KG1 (cell line): Measurements from ENCODE around the gene MPIG6B.

ENCODE experiments used
- DNase-seq: peaks from one replicate; lab custom pipeline; 2025; lab: John Stamatoyannopoulos, UW

The MPIG6B gene

GRCh38 chr6:31737991-31738979 is 15.1 kb downstream of the MPIG6B start:
- peak; percentile 89 for DNase-seq

DNA sequence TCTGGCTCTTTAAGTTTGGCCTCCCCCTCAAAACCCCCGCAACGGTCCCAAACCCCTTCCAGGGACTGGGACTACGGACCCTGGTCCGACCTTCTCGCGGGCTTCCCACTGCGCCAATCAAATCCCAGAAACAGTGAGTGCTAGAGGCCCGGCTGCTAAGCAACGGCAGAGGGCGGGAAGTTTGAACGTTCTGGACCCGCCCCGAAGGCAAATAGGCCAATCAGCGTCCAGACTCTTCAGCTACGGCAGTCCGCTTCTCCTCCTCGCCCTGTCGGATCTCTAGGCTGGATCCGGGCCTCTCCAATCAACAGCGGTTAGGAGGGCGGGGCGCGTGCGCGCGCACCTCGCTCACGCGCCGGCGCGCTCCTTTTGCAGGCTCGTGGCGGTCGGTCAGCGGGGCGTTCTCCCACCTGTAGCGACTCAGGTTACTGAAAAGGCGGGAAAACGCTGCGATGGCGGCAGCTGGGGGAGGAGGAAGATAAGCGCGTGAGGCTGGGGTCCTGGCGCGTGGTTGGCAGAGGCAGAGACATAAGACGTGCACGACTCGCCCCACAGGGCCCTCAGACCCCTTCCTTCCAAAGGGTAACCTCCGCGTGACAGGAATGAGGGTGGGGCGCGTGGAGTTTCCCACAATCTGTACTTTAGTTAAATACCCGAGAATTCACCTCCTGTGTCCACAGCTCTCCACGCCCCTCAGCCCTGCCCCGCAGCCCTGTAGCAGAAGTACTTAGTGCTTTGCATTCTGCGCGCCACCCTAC is 16.6 kb downstream of the MPIG6B start, which contains the start of gene MSH5:
TSS of gene MSH5 (plus strand) at position 367 of the 758 bp plus-strand sequence. CDS start 462 bp downstream, outside the sequence.
- DNase-seq = peak; percentile 97

- no peak for DNase-seq
Observed at GRCh38 chr6:31740397-31741223, 17.4 kb downstream of the MPIG6B start.

DNA sequence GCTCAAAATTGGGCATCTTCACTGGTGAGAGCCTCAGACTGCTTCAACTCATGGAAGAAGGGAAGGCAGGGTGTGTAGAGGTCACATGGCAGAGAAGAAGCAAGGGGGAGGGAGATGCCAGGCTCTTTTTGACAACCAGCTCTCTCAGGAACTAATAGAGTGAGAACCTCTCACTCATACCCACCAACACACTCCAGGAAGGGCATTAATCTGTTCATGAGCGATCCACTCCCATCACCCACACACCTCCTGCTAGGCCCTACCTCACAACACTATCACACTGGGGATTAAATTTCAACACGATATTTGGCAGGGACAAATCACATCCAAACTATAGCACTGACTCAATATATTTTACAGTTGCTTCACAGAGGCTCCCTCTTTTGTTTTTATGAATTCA is 18.6 kb downstream of the MPIG6B start:
- DNase-seq = no peak

- no peak for DNase-seq
Observed at GRCh38 chr6:31742894-31743293, 19.7 kb downstream of the MPIG6B start.

- DNase-seq = no peak
Observed at GRCh38 chr6:31744422-31744821, 21.2 kb downstream of the MPIG6B start.

- no peak for DNase-seq
Observed at GRCh38 chr6:31749301-31750036, 26.3 kb downstream of the MPIG6B start.

DNA sequence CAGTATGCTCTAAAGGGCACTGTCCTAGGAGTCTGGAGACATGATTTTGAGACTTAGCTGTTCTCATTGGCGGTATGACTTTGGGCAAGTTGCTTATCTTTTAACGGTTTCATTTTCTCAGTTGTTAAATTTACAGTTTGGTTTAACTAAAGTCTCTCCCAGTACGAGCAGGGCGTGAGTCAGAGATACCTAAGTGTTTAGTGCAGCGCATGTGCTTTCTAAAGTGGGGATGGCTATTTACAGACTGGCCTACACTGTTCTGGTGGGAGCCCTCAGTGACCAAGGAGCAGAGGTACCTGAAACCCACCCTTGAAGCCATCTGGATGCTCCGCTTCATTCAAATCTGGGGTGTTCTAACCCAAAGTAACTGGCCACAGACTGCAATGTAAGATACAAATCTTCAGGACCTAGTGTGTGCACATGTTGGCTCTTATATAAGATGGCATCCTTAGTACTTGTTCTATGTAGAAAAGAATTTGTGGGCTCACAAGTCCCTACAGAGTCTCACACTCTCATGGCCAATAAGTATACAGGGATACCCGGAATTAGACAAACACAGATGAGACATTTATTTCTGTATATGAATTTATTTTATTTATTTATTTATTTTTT is 27.3 kb downstream of the MPIG6B start:
- no peak for DNase-seq

DNA sequence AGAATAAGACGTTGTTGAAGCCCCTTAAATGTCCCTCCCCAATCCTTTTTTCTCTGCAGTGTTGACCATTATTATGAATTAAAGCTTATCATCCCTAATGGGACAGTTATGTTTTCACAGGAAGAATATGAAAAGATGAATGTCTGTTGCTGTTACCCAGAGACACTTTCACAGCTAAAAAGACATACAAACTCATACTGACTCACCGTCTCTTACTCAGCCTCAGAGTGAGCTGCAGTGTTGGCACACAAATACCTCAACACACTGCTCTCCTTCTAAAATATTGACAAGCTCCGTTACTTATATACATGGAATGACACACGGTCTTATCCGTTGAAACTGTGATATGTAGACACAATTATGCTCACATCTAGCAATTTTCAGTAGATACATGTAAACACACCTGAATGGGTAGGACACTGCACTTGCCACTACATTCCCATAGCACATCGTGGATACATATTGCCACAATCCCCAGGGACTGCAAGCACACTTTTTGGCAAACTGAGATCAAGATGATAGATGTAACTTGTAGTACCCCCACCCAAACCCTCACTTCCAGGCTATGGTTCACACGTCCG is 29.7 kb downstream of the MPIG6B start:
- no peak for DNase-seq

DNA sequence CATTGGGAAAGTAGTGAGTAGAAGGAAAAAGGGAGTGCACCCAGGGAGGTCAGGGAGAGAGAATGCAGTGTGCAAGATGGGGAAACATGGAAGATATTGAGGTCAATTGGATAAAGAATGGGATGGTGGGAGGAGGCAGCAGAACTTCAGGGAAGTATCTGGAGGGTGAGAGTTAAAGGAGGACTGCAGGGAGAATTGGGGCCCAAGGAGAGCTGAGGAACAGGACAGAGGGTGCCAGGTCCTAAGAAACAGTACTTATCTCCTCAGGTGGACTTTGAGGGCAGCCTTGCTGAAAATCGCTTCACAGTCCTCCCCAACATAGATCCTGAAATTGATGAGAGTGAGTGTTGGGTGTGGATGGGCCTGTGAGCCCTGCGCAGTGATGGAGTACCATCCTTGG is 35.1 kb downstream of the MPIG6B start:
- no peak for DNase-seq

- no peak for DNase-seq
Observed at GRCh38 chr6:31760790-31761189, 37.6 kb downstream of the MPIG6B start.

DNA sequence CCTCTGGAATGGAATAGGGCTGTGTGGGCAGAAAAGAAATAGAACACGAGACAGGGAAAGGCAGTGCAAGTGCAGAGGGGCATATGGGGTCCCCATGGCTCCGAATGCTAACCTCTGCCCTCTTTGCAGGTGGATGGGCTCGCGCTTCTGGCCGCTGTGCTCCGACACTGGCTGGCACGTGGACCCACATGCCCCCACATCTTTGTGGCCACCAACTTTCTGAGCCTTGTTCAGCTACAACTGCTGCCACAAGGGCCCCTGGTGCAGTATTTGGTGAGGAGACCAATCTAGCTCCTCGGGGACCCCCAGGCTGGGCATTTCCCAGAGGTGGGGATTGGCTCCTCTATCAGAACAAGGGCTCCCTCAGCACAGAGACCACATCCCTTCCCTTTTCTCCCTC is 38.2 kb downstream of the MPIG6B start:
- DNase-seq = no peak

GRCh38 chr6:31762356-31762755 is 39.2 kb downstream of the MPIG6B start, which contains the start of gene SAPCD1:
Gene SAPCD1 (plus strand): TSS chr6:31762656. CDS start chr6:31763055, 399 bp downstream.
- DNase-seq = no peak

DNA sequence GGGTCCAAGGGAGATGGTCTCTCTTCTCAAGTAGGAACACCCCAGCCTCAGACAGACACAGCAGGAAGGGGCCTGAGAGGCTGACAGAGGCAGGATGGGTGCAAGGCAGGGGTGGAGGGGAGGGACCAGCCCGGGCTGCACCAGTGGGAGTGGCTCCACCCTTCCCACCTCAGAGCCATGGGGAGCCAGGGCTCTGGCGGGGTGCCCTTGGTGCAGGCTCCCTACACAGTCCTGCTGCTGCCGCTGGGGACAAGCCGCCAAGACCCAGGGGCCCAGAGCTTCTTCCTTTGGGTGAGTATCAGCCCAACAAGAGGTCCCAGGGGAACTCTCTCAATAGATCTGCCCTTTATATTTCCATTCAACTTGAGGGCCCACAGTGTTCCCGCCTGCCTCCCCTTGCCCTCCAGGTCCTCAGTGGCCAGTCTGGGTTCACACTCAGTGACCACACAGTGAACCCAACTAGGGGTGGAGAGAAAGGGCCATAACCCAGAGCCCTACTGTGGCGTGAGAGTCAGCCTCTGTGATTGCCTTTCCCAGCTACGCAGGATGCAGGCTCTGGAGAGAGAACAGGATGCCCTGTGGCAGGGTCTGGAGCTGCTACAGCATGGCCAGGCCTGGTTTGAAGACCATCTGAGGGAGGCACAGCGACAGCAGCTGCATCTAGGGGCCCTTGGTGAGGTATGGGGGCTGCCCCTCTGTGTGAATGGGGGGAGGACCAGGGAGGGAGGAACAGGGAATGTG is 39.9 kb downstream of the MPIG6B start:
- DNase-seq = no peak

DNA sequence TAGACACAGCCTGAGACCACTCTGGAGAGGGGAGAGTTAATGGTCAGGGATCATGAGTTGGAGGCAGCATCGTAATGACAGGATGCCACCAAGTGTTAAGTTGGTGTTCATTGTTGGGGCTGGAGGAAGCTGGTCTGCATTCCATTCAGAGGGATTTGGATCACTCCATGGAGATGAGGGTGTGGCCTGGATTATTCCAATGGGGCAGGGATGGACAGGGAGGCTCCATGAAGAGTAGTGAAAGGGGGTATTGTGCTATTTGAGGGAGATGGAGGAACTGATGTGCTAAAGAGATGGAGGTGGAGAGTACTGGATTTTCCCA is 40.4 kb downstream of the MPIG6B start:
- DNase-seq = no peak

DNA sequence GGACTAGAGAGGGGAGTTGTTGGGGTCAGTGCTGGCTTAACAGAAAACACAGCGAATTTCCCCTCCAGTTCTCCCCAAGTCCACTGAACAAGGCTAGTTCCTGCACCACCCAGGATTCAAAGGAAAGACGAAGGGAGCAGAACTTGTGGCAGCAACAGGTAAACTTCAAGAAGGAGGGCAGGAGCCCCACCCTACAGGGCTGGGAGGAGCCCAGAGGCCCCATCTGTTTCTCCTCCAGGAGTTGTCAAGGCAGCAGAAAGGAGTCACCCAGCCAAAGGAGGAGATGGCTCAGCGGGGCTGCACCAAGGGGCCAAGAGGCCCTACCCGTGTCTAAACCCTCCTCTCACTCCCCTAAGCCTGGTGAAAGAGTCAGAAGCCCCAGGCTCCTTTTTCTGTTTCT is 41.0 kb downstream of the MPIG6B start:
- DNase-seq = no peak

DNA sequence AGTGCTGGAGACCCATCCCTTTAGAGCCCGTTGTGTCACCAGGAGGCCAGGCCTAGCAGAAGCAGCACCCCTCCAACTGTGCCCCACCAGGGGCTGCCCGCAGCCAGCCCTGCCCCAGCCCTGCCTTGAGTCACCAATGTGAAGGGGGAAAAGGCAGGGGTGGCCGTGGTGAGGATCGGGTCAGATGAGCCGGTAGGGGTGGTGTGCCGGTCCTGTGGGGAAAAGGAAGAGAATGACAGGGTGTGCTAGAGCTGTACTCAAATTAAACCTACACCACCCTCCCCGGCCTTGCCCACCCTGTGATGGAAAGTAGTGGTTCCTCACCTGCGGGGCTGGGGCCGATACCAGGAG is 42.4 kb downstream of the MPIG6B start:
- no peak for DNase-seq

GRCh38 chr6:31765910-31766794 is 43.0 kb downstream of the MPIG6B start:
- no peak for DNase-seq

GRCh38 chr6:31767096-31767645 is 44.0 kb downstream of the MPIG6B start:
- no peak for DNase-seq
